ENCODE measurements around the gene ADARB2.

Gene ADARB2

GRCh38 chr10:1153251-1153763 is 584.0 kb downstream of the ADARB2 start:
- Histone ChIP-seq H3K9me3 (ENCODE audit: control insufficient read depth, insufficient read depth, low read length) (no peaks in the 10 kb centered on the region), H3K4me2 (ENCODE audit: low read length) (no peak overlapping the region), H3K79me2 (ENCODE audit: control insufficient read depth, low read length) (no peaks in the 10 kb centered on the region), H3K4me1 (ENCODE audit: control insufficient read depth, low read length) (no peaks in the 10 kb centered on the region), H3K27me3 (ENCODE audit: control insufficient read depth, low read length) (no peaks in the 10 kb centered on the region), H3K36me3 (ENCODE audit: control insufficient read depth, low read length) (no peaks in the 10 kb centered on the region), H3K27ac (ENCODE audit: low read depth, low read length) (no peak overlapping the region), H3F3A (ENCODE audit: control insufficient read depth, insufficient read depth) (no peaks in the 10 kb centered on the region), H4K20me1 (ENCODE audit: control insufficient read depth, insufficient read depth, low read depth, low read length) (no peaks in the 10 kb centered on the region), H3K4me3 (ENCODE audit: low read length) (no peak overlapping the region), H3K9me2 (replicated peaks; ENCODE audit: control insufficient read depth, low read length) (no peaks in the 10 kb centered on the region)
- TF ChIP-seq, protein P1, sequence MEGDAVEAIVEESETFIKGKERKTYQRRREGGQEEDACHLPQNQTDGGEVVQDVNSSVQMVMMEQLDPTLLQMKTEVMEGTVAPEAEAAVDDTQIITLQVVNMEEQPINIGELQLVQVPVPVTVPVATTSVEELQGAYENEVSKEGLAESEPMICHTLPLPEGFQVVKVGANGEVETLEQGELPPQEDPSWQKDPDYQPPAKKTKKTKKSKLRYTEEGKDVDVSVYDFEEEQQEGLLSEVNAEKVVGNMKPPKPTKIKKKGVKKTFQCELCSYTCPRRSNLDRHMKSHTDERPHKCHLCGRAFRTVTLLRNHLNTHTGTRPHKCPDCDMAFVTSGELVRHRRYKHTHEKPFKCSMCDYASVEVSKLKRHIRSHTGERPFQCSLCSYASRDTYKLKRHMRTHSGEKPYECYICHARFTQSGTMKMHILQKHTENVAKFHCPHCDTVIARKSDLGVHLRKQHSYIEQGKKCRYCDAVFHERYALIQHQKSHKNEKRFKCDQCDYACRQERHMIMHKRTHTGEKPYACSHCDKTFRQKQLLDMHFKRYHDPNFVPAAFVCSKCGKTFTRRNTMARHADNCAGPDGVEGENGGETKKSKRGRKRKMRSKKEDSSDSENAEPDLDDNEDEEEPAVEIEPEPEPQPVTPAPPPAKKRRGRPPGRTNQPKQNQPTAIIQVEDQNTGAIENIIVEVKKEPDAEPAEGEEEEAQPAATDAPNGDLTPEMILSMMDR (IDR thresholded peaks at IDR 0.05; ENCODE audit: low read depth, low read length, poor library complexity, severe bottlenecking): no peak
- no peak for TF ChIP-seq EZH2phosphoT487 (IDR thresholded peaks at IDR 0.05; ENCODE audit: borderline replicate concordance, low read length)

DNA sequence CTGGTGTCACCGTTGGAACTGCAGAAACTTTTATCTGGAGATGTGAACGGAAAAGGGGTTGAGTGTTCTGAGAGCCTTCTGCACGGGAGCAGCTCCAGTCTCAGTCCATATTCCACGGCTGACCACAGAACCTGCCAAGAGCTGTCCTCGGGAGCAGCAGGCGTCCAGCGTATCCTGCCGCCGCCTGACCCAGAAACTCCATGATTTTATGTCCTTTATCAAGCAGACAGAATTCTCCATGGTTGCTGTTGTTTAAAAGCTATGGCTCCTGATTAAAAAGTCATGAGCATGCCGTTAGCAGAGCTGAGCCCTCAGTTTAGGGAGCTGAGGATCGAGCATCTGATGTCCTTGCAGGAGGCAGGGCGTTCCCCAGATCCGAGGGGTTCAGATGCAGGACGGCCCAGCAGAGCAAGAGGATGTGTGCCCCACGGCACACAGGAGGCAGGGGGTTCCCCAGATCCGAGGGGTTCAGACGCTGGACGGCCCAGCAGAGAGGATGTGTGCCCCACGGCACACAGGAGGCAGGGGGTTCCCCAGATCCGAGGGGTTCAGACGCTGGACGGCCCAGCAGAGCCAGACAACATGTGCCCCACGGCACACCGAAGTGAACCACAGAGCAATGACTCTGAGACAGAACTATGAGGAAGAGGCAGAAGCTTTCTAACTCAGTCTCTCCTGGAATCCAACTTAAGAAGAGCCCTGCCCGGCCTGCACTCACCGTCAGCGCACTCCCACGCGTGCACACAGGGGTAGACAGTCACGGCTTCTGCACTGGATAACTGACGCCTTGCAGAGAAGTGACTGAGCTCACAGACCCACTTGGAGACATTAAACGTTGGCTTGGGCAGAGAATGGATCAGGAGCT is 584.7 kb downstream of the ADARB2 start:
- Histone ChIP-seq H4K20me1 (ENCODE audit: control insufficient read depth, insufficient read depth, low read depth, low read length) (no peaks in the 10 kb centered on the region), H3F3A (ENCODE audit: control insufficient read depth, insufficient read depth) (no peaks in the 10 kb centered on the region), H3K27ac (ENCODE audit: low read depth, low read length) (no peak overlapping the region), H3K36me3 (ENCODE audit: control insufficient read depth, low read length) (no peaks in the 10 kb centered on the region), H3K4me2 (ENCODE audit: low read length) (no peak overlapping the region), H3K9me2 (replicated peaks; ENCODE audit: control insufficient read depth, low read length) (no peaks in the 10 kb centered on the region), H3K9me3 (ENCODE audit: control insufficient read depth, insufficient read depth, low read length) (no peaks in the 10 kb centered on the region), H3K4me3 (ENCODE audit: low read length) (no peak overlapping the region), H3K4me1 (ENCODE audit: control insufficient read depth, low read length) (no peaks in the 10 kb centered on the region), H3K27me3 (ENCODE audit: control insufficient read depth, low read length) (no peaks in the 10 kb centered on the region), H3K79me2 (ENCODE audit: control insufficient read depth, low read length) (no peaks in the 10 kb centered on the region)
- no peak for TF ChIP-seq EZH2phosphoT487 (IDR thresholded peaks at IDR 0.05; ENCODE audit: borderline replicate concordance, low read length)
- TF ChIP-seq, protein P1 (IDR thresholded peaks at IDR 0.05; ENCODE audit: low read depth, low read length, poor library complexity, severe bottlenecking): no peak

- TF ChIP-seq, protein P1 (IDR thresholded peaks at IDR 0.05; ENCODE audit: low read depth, low read length, poor library complexity, severe bottlenecking): no peak
- no peak for TF ChIP-seq EZH2phosphoT487 (IDR thresholded peaks at IDR 0.05; ENCODE audit: borderline replicate concordance, low read length)
- no peaks in the 10 kb centered on the region for H3K79me2 ChIP-seq (ENCODE audit: control insufficient read depth, low read length)
- H3F3A ChIP-seq (ENCODE audit: control insufficient read depth, insufficient read depth): no peaks in the 10 kb centered on the region
- no peak overlapping the region for H3K4me2 ChIP-seq (ENCODE audit: low read length)
- no peak overlapping the region for H3K4me3 ChIP-seq (ENCODE audit: low read length)
- no peak overlapping the region for H3K27ac ChIP-seq (ENCODE audit: low read depth, low read length)
- H3K4me1 ChIP-seq (ENCODE audit: control insufficient read depth, low read length): no peaks in the 10 kb centered on the region
- no peaks in the 10 kb centered on the region for H3K36me3 ChIP-seq (ENCODE audit: control insufficient read depth, low read length)
- H3K9me3 ChIP-seq (ENCODE audit: control insufficient read depth, insufficient read depth, low read length): no peaks in the 10 kb centered on the region
- no peaks in the 10 kb centered on the region for H3K27me3 ChIP-seq (ENCODE audit: control insufficient read depth, low read length)
- no peaks in the 10 kb centered on the region for H3K9me2 ChIP-seq (replicated peaks; ENCODE audit: control insufficient read depth, low read length)
- no peaks in the 10 kb centered on the region for H4K20me1 ChIP-seq (ENCODE audit: control insufficient read depth, insufficient read depth, low read depth, low read length)
Observed at GRCh38 chr10:1151076-1152033, 586.0 kb downstream of the ADARB2 start.

Measured in DOHH2 (cell line).